ENCODE data around the gene AHCYL1. TPM values are rescaled to one million over a fixed set of nuclear protein-coding genes. Genes with fewer than 3 reads are reported as not detected.

AHCYL1 gene
- 10 to 100 TPM; 39.2 to 58.9 (median 48.7) TPM for total RNA-seq
- polyA plus RNA-seq, result 10 to 100 TPM; 21.9 to 24.2 TPM
- long read RNA-seq, donor 1, full-length matches to known transcripts, result 90 of 109 reads
- long read RNA-seq, donor 1, partial matches to known transcripts, result 4 of 109 reads
- long read RNA-seq, donor 1, other reads (novel, unspliced or antisense), result 15 of 109 reads
- long read RNA-seq, donor 2, full-length matches to known transcripts, result 119 of 139 reads
- long read RNA-seq, donor 2, partial matches to known transcripts, result 4 of 139 reads
- long read RNA-seq, donor 2, other reads (novel, unspliced or antisense), result 16 of 139 reads
- long read RNA-seq, donor 3, full-length matches to known transcripts, result 29 of 57 reads
- long read RNA-seq, donor 3, partial matches to known transcripts, result 17 of 57 reads
- long read RNA-seq, donor 3, other reads (novel, unspliced or antisense), result 11 of 57 reads

- WGBS, 2 donors, result 0% methylated on average over 74 to 79 of the region's 79 CpGs
- H3K27me3 ChIP-seq, result no peaks in the 10 kb centered on the region
Observed at GRCh38 chr1:109984456-109985246, at the start of gene AHCYL1. Gene AHCYL1, plus strand, starts transcription at chr1:109984765. Its CDS starts 288 bp downstream, at chr1:109985053.

GRCh38 chr1:109935451-109935900 is 49.1 kb upstream of the AHCYL1 start:
- Histone ChIP-seq H3K27ac (no peak overlapping the region), H3K9me3 (peaks cover 0 to 26% (median 14%) of the 10 kb centered on the region in 11 donors), H3K36me3 (peaks cover 0 to 5% (median 0%) of the 10 kb centered on the region in 9 donors), H3K4me1 (peaks cover 5 to 38% (median 29%) of the 10 kb centered on the region in 9 donors), H3K4me3 (no peak overlapping the region), H3K27me3 (no peaks in the 10 kb centered on the region)
- no peak for DNase-seq
- WGBS, 2 donors, result 67 to 75% methylated on average over 4 of the region's 4 CpGs
- ATAC-seq, result no peak
- TF ChIP-seq CTCF (IDR thresholded peaks at IDR 0.05), result no peak
- intact Hi-C loops (cut with DNase I), result loop anchor here in 1 of 10 donors (1.0 kb wide), 1 partner anchor 8 kb away; no protein-coding TSS in a partner anchor

More at GRCh38 chr1:109984456-109985246, at the start of gene AHCYL1:
- peaks cover 0 to 13% (median 0%) of the 10 kb centered on the region in 9 donors for H3K36me3 ChIP-seq
- peaks cover 6 to 66% (median 53%) of the 10 kb centered on the region in 9 donors for H3K4me1 ChIP-seq
- intact Hi-C loops (cut with DNase I), result loop anchor here (1.0 to 10.0 kb wide), 19 partner anchors 52 to 440 kb away; partner anchors contain the start of genes GNAI3 (in 7 of the 10), CSF1 (in 4 of the 10) and GSTM4 (in 2 of the 10)
- peak; percentile 99 to 100 for DNase-seq
- ATAC-seq, result peak; percentile 96 to 99 (median 98)
- peak within 1 kb of the TSS; percentile 92 to 99 (median 98) for H3K27ac ChIP-seq
- H3K4me3 ChIP-seq, result peak within 1 kb of the TSS; percentile 64 to 90 (median 82)
- TF ChIP-seq CTCF (IDR thresholded peaks at IDR 0.05), result peak; percentile 96 to 99 (median 99)
- no peaks in the 10 kb centered on the region for H3K9me3 ChIP-seq

- no peaks in the 10 kb centered on the region for H3K36me3 ChIP-seq
- WGBS, 2 donors, result 97 to 100% methylated on average over 1 of the region's 1 CpG
- no peak for DNase-seq
- ATAC-seq, result no peak
- TF ChIP-seq CTCF (IDR thresholded peaks at IDR 0.05), result no peak
- intact Hi-C loops (cut with DNase I), result no loop called here
- H3K9me3 ChIP-seq, result peaks cover 0 to 26% (median 14%) of the 10 kb centered on the region in 11 donors
- no peak overlapping the region for H3K4me3 ChIP-seq
- H3K27me3 ChIP-seq, result no peaks in the 10 kb centered on the region
- no peak overlapping the region for H3K27ac ChIP-seq
- peaks cover 0 to 24% (median 14%) of the 10 kb centered on the region in 9 donors for H3K4me1 ChIP-seq
Observed at GRCh38 chr1:109937738-109938137, 46.8 kb upstream of the AHCYL1 start.

- intact Hi-C loops (cut with DNase I), result no loop called here
- no peak overlapping the region for H3K27ac ChIP-seq
- no peak for TF ChIP-seq CTCF (IDR thresholded peaks at IDR 0.05)
- no peaks in the 10 kb centered on the region for H3K36me3 ChIP-seq
- peaks cover 0 to 22% (median 14%) of the 10 kb centered on the region in 9 donors for H3K4me1 ChIP-seq
- 98 to 100% methylated on average over 2 of the region's 2 CpGs for WGBS, 2 donors
- DNase-seq, result no peak
- peaks cover 0 to 26% (median 14%) of the 10 kb centered on the region in 11 donors for H3K9me3 ChIP-seq
- no peak overlapping the region for H3K4me3 ChIP-seq
- ATAC-seq, result no peak
- no peaks in the 10 kb centered on the region for H3K27me3 ChIP-seq
Observed at GRCh38 chr1:109938556-109938955, 46.0 kb upstream of the AHCYL1 start.

All from heart right ventricle (tissue), 16 donors.